Astrocyte of the hippocampus (primary cell): ENCODE data around the gene THG1L.

ENCODE experiments used
- DNase-seq: peaks from one replicate; pipeline ENCODE4 v3.0.0; 2011; ENCODE audit warnings: low read depth, low spot score

The THG1L gene

DNA sequence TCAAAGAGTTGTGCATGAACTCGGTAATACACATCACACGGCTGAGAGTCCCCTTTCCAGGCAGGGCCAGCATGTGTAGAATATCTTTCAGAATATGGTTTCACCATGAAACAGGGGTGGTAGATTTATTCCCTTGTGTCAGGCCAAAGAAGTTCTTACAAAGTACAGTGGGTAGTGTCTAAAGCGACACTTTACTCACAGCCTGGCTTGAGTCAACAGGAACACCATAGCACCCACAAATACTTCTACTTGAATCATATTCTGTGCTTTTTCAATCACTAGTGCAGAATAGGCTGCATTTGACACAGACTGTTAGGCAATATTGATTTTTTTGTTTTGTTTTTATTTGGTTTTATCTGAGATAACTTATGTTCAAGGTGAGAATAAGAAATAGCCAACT lies 24.9 kb downstream of the THG1L start:
- no peak for DNase-seq

DNA sequence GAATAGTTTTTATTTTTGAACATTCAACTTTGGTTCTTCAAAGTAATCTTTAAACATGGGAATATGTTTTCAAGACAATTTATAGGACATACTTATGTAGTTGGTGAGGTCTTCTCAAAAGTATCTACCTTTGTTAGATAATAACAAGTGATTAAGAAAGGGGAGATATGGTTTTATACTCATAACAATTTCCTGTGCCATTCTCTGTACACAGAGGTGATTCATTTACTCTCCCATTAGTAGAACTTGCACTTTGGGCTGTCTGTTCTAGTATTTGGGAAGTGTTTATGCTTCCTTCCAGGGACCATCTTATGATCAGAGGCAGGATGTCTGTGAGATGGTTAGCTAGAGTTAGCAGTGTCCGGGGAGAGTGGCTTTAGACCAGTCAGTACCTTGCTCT lies 27.5 kb downstream of the THG1L start:
- no peak for DNase-seq

DNA sequence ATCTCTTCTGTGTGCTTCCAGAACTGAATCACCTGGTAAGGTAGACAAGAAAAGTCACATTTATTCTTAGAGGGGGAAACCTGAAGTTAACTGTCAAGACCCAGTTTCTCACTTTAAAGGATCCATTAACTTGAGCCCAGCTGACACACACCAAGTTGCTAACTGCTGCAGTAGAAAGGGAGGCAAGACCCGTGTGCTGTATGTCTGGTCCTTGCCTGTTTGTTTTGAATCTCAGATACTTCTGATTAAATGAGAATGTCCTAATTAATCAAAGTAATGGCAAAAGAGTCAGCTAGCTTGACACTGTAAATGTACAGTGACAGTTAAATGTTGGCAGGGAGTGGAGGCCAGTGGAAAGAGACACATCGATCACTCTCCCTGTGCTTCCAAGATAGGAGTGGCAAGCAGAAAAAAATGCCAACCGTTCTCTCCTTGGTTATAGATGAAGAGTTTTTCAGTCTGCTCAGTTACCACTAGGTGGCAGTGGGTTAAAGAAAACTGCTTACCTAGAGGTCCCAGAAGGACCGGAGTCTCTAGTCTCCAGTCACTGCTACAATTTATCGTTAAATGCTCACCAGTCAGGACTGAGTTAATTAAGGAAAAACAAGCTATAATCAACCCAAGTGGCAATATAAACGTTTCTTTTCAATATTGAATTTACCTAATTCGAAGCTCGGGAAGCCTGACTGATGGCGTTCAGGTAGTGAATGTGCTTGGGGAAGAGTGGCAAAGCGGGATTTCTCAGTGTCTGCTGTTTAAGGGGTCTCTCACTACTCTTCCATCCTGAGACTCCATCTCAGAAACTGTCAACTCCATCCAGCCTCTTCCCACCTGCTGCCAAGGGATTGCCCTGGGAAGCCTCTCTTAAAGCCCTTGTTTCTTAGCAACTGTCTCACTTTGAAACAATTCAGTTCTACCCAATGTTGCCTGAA lies 30.7 kb downstream of the THG1L start:
- DNase-seq, result peak; percentile 78

DNA sequence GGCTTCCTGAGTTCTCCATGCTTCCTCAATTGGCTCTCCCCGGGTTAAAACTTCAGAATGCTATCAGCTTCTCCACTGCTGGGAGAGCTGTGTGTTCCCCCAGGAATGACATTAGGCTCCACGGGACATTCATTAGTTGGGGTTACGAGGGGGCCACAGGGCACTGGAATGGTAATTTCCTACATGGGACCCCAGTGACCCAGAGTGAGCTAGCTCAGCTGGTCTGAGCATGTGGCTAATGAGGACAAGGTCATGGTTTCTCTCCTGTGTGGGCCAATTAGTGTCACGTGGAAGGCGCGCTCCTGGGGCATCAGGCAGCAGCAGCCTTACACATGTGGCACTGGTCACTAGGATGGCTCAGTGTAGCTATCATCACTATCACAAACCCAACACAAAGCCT lies 33.3 kb downstream of the THG1L start:
- no peak for DNase-seq

DNA sequence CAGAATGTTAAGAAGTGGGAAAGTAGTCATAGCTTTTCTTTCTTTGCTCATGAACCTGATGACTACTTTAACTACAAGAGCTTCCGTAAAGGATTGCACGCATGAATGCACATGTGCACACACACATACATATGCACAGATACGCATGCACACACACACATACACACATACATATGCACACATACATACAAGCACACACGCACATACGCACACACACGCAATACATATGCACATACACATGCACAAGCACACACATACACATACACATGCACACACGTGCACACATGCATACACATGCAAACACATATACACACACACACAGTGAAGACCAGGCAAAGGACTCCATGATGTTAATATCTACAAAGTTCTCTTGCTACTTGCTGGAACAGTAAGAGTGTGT lies 35.2 kb downstream of the THG1L start:
- DNase-seq, result no peak

DNA sequence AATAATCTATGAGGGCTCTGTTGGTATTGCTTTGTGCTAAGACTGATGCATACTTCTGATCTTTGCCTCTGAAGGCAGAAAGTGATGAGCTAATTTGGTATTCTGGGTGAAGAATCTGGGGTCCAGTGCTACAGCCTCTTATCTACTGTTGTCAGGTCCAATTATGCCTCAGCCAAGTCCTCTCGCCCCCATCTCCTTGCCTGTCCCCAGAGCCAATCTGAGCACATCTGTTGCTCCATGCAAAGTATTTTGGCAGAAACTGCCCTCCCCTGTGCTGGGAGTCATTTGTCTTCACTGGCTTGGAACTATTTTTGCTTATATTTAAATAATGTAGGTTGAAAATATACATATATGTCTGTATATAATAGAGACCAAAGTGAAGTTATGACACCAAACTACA lies 35.7 kb downstream of the THG1L start:
- DNase-seq, result no peak

DNA sequence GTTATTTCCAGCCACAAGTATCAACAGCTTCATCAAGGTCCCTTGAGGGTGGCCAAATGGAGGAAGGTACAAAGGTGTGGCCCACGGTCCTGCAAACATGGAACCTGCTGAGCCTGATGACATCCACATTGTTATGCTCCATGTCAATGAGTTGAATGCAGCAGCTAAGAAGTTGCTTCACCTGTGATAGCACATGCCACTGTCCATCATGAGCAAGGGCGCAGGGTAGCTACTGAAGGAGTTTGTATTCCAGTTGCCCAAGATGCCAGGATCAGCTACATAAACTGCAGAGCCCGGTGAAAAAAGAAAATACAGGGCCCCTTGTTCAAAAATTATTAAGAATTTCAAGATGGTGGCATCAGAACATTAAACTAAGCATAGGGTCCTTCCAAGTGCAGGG lies 36.5 kb downstream of the THG1L start:
- DNase-seq, result no peak

DNA sequence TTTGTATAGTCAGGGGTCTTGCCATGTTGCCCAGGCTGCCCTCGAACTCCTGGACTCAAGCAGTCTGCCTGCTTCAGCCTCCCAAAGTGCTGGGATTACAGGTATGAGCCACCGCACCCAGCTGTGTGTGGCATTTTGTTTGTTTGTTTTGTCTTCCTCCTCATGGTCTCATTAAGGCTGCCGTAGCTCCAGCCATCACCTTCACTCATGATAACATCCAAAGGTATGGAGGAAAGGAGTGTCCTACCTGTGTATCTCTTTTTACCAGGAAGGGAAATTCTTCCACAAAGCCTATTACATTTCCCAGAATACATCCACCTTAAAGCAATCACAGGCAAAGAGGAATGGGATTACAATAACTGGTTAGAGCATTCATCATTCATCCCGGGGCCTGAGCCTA lies 39.4 kb downstream of the THG1L start:
- no peak for DNase-seq

DNA sequence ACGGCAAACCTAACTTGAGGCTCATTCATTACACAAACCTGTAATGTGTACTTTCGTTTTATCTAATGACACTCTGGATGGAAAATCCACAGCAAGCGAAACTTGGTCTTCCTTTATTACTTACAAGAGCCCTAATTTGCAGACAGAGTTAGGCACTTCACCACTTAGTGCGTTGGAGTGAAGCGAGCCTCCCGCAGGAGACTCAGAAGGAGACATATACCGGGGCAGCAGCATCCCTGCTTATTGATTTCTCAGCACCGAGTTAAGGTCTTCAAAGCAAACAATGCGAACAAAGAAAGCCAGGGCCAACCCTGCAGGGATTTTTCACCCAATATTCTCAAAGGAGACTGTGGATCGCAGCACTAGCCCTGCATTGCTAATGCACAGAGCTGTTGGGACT lies 40.9 kb downstream of the THG1L start:
- DNase-seq, result no peak

DNA sequence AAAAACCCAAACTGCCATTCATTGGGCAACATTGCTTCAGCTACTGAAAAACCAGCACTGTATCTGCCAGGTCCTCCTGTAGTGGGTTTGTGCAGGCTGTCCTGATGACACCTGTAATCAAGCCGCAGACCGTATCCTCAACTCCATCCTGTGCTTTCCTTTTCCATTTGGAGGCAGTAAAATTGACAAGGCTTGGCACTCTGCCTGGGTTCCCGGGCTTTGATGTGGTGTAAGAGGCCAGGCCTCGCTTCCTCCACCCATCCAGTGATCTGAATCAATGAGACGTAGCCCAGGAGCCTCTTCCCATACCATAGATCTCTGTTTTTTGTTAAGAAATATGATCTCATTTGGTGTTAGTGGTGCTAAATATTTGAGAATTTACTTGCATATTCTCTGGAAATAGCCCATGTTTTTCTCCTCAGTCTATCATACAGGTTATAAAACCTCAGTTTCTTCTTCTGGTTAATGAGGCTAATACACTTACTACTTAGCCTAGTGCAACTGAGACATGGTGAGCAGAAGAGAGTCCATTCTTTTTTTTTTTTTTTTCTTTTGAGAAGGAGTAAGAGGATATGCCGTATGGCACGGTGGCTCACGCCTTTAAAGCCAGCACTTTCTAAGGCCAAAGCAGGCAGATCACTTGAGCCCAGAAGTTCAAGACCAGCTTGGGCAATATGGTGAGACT lies 47.0 kb downstream of the THG1L start:
- peak; percentile 77 for DNase-seq

DNA sequence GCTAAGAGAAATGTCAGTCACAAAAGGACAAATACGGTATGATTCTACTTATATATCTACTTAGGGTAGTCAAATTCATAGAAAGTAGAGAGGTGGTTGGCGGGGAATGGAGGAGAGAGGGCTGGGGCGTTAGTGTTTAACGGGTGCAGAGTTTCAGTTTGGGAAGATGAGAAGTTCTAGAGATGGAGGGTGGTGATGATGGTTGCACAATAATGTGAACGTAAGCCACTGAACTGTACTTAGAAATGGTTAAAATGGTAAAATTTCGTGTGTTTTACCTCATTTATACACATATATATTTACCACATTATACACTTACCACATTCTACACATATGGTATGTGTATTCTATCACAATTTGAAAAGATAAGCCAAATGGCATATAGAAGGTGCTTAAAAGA lies 48.0 kb downstream of the THG1L start:
- no peak for DNase-seq

DNA sequence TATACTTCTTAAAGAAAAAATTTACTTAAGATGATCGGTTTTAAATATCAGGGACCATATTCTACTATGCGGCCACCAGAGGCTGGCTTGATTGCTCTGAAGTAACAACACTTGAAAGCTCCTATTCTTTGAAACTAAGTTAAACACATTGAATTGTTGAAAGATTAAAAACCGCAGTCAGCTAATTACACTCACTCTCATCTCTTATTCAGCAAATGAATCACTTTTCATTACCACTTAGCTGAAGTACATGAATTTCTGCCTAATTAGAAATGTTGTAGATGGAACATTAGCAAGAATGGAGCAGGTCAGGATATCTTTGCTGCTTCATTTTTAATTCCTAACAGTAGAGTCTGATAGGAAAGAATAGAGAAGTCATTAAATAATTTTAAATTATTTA lies 54.6 kb downstream of the THG1L start:
- peak; percentile 15 for DNase-seq
